Measurements from ENCODE around the gene TARS3.

Gene TARS3

DNA sequence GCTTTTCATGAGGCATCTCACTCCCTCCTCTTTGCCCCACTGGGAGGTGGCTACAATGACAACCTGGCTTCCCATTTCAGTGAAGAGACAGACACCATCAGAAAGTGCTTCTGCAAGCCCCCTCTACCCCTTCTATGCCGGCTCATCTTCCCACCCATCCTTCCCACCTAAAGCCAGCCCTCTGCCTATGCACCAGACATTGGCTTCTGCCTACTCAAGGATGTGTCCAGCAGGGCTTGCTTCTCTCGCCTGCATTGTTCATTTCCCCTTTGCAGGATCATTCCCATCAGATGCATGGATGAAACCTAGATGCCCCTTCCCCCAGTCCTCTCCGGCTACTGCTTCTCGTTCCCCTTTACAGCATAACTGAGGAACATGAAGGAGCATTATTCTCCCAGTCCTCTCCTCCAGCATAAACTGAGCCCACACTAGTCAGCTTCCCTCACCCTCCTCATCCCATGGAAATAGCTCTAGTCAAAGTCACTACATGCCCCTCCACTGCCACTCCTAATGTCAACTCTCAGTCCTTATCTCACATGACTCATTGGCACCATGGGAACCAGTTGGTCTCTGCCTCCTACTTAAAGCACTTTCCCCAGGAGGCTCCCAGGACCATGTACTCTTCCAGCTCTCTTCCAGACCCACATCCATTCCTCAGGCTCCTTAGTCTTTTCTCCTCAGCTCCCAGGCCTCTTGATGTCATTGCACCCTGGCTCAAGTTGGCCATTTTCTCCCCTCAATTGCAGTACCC lies 120.0 kb downstream of the TARS3 start:
- no peak for TF ChIP-seq ZNF274 (IDR thresholded peaks at IDR 0.05; ENCODE audit: low read depth, low read length)
- no peak overlapping the region for H3K4me3 ChIP-seq (ENCODE audit: low read length)
